ENCODE data around the gene KAT7.
"Not testable (repeated sequence)": the region's sequence is repeated elsewhere in the genome, so short reads cannot be mapped to it uniquely, and the experiment has no call there.

Gene KAT7

GRCh38 chr17:49814781-49815529, 26.5 kb downstream of the KAT7 start:
- no peak for FAIRE-seq

- FAIRE-seq, result no peak
Observed at GRCh38 chr17:49815761-49816281, 27.3 kb downstream of the KAT7 start.

- FAIRE-seq, result no peak
Observed at GRCh38 chr17:49817993-49818392, 29.5 kb downstream of the KAT7 start.

GRCh38 chr17:49819138-49819537, 30.7 kb downstream of the KAT7 start:
- no peak for FAIRE-seq

GRCh38 chr17:49819651-49820050, 31.2 kb downstream of the KAT7 start:
- FAIRE-seq, result no peak

DNA sequence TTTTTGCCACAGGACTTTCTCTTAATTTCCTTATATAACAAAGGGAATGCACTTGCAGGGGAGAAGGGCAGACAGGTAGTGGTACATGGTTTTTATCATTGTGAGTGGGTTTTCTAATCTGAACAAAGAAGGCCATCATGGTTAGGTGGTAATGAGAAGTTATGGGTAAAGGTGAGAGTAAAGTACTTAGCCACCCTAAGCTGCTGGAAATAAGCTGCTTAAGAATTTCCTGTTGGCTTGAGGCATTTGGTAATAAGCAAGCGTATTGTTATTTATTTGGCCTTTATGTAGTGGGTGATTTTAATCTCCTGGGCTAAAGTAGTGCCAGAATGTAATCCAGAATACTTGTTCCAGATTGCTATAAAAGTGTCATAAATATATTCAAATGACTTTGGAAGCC, 32.3 kb downstream of the KAT7 start:
- FAIRE-seq, result no peak

DNA sequence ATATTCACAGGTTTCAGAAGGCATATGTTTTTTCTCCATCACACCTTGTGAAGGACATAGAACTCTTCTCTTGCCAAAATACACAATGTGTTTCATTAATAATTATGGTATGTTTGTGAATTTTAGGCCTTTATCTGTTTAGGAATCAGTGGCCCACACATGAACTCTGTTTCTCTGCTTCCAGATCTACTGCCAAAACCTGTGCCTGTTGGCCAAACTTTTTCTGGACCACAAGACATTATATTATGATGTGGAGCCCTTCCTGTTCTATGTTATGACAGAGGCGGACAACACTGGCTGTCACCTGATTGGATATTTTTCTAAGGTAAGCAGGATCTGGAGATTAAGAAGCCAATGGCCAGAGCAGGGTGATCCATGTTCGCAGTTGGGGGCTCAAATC, 33.0 kb downstream of the KAT7 start:
- no peak for FAIRE-seq

GRCh38 chr17:49821916-49822315, 33.4 kb downstream of the KAT7 start:
- FAIRE-seq, result no peak

DNA sequence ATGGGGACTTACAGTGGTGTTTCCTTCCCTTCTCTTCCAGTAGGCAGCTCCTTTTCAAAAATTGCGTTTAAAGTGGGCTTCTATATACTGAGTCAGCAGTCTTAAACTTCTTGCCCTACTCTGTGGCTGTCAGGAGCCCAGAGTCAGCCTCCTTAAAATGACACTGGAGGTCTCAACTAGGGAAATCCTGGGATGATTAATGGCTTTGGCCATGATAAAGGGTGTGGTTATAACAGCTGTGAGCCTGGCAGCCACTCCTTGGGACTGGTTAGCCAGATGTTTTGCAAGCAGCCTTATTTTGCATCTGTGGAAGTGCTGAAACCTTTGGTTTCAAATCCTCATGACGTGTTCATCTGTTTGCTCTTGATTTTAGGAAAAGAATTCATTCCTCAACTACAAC, 34.3 kb downstream of the KAT7 start:
- no peak for FAIRE-seq

DNA sequence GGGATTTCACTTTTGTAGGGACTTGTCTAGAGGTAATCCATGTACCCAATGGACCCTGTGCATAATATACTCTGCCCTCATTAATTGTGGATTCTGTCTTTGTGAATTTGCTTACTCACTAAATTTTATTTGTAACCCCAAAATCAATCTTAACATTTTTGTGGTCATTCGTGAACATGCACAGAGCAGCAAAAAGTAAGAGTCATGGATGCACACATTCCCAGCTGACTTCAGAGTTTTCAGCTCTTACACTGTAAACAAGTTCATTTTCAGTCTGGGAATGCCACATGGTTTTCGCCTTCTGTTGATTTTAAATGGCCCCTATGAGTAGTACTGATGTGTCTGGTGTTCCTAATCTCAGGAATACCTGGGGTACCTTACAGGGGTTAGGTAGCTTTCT, 35.1 kb downstream of the KAT7 start:
- no peak for FAIRE-seq

DNA sequence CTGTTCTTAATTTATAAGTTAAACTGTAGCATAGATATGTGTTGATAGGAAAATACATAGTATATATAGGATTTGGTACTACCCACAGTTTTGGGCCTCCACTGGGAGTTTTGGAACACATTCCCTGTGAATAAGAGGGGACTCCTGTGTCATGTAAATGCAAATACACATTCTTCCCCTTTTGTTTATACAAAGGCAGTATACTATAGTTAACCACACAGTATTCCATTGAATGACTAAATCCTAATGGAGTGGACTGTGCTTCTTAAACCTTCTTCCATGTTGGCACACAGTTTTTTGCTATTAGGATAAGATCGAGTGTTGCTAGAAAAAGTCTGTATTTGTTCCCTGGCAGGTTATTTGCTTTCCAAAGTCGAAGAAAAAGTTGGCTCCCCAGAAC, 37.2 kb downstream of the KAT7 start:
- FAIRE-seq, result no peak

DNA sequence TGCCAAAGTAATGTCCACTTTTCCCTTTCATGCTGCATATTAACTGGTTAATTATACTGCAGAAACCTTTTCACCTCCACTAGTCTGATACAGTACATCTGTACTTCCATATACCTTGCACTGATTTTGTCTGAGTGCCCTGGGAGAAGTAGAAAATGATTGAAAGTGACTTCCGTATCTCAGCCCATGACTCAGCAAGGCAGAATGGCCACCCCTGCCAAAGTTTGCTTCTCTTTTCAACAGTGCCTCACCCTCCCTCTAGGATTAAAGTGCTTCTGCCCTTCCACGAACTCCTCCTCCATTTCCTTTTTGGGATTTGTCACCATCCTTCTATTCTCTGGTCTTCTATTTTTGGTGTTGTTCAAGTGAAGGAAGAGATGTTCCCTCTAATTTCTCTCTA, 39.8 kb downstream of the KAT7 start:
- not testable (repeated sequence) for FAIRE-seq

- no peak for FAIRE-seq
Observed at GRCh38 chr17:49829026-49829425, 40.5 kb downstream of the KAT7 start.

DNA sequence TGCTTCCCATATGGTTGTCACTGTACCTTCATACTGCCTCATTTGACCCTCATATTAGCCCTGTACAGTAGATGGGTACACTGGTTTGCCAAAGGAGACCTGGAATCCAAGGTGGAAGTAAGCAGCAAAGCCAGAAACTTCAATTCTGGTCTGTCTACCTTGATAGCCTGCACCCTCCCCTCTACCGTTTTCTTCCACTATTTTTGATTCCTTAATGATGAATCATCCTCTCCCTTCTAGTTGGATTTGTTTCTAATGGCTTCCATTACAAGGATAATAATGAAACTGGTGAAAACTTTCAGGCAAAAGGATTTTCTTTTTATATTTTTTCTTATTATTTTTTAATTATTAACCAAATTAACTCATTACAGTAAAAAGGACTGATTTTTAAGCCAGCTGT, 42.1 kb downstream of the KAT7 start:
- FAIRE-seq, result no peak

GRCh38 chr17:49832840-49833599, 44.5 kb downstream of the KAT7 start:
- no peak for FAIRE-seq

DNA sequence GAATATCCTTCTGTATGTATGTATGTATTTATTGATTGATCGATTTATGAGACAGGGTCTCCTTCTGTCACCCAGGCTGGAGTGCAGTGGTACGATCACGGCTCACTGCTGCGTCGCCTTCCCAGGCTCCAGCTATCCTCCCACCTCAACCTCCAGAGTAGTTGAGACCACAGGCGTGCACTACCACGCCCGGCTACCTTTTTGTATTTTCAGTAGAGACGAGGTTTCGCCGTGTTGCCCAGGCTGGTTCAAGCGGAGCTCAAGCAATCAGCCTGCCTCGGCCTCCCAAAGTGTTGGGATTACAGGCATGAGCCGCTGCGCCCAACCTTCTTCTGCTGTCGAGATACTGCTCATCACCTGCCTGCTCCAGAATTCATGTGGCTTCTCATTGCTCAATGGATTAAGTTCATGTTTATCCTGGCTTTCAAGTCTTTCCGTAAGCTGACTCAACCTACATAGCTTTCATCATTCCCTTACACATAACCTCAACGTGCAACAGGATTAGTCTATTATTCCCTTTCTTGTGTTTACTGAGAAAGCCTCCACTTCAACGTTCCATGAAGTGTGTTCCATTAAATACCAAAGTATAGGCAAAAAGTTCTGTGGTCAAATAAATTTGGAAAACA, 45.8 kb downstream of the KAT7 start:
- FAIRE-seq, result no peak

GRCh38 chr17:49835472-49835871, 47.0 kb downstream of the KAT7 start:
- no peak for FAIRE-seq

DNA sequence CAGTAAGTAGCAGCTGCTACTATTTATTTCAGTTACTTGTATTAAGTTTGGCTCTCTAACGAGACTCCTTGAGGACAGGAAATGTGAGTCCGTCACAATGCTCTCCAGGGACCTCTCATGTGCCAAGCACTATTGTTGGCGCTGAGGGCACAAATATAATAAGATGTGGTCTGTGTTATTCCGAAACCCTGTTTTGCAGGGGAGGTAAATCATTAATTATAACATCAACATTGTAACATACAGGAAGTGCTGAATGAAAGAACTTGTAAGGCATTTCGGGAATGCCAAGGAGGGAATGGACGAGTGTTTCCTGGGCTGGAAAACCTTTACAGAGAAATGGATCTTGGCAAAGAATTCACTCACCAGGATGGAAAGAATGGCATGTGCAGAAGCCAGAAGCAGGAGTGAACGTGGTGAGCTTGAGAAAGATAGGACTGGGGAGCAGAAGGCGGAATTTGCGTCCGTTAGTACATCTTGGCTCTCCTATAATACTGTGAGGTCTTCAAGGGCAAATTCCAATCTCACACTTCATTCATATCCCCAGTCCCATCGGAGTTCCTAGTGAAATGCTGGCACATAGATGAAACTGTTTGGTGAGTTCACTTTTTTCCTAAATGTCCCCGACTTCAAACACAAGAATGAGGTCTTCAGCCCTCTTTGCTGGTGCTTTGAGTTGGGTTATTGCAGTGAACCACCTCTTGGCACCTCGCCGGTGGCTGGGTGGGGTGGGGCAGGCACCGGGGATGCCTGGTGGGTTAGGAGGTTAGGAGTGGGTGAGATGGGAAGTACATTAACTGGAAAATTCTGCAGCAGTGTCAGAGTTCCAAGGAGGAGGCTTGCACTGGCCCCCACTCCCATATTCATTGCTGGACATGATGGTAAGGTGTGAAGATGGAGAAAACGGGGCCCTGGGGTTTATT, 47.9 kb downstream of the KAT7 start:
- FAIRE-seq, result no peak

DNA sequence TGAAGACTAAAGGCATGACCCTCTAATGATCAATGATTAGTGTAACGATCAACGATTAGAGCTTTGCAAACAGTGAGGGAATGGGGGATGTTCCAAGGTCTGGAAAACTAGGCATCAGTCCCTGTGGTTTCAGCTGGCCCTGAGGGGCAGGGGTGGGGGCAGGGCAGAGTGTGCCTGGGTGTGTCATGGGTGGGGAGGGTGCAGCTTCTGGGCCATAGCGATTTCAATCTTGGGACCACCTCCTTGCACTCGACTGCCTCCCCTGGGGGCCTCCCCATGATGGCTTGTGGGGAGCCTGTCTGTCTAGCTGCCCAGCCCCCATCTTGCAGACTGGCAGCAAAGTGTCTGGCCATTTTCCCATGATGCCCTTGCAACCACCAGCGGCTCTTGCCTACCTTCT, 51.0 kb downstream of the KAT7 start:
- no peak for FAIRE-seq

DNA sequence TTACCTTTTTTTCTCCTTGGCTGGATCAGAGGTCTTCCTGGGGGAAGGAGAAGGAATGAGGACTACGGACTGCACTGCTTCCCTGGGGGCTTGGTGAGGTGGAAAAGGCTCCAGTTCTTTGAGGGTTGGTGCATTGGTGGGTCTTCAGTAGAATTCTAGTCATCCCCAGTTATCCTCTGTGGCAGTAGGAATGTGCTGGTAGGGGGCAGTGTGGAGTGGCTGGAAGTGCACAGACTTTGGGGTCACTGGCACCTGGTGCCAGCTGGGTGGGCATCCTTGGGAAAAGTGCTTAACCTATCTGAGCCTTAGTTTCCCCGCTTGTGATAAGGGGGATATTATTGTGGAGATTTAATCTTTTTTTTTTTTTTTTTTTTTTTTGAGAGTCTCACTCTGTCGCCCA, 53.1 kb downstream of the KAT7 start:
- FAIRE-seq, result no peak

GRCh38 chr17:49842371-49842770, 53.9 kb downstream of the KAT7 start:
- no peak for FAIRE-seq

DNA sequence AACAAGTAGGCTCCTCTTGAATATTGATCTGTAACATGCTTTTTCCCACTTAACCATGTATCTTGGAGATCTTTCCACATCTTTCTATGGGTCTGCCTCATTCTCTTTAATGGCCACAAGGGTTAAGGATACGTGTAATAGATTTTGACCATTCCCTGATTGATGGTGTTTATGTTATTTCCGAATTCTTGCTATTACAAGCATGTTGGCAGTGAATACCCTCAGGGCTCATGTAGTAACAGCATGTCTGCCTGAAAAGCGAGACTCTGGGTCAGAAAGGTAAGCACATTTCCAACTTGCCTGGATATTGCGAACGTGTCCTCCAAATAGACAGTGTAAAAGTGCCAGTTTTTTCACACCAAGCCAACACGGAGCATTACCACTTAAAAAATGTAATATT, 54.4 kb downstream of the KAT7 start:
- no peak for FAIRE-seq

Measured in endometrium (tissue), 2 donors.